A549 (cell line): ENCODE data around the gene CAND2. TPM values are rescaled to one million over a fixed set of nuclear protein-coding genes. Genes with fewer than 3 reads are reported as not detected.

Experiments used
- ATAC-seq, 2 experiments: fragments of 200-7000 bp in 1 of 2; fragments of >200 bp in 1 of 2; cut with Nextera tagmentation in 1 of 2; cut with Tn5 transposase in 1 of 2; 3 replicates each; pipeline versions ENCODE4 v1.8.0 to v1.9.1; 2018 to 2020; ENCODE audit warnings: mild to moderate bottlenecking in 1 of 2, moderate library complexity in 1 of 2
- CTCF ChIA-PET: fragments of 300-600 bp; sonication (Branson Sonifier 250); formaldehyde crosslinking; extraction: SDS; loops from one replicate; lab custom pipeline; 2021; ENCODE audit warnings: antibody characterized with exemption, inconsistent platforms; lab: Yijun Ruan, JAX
- POLR2A ChIA-PET: fragments of 350-600 bp; formaldehyde crosslinking; extraction: SDS; loops from one replicate; lab custom pipeline; 2021; ENCODE audit warnings: antibody characterized with exemption, inconsistent platforms; lab: Yijun Ruan, JAX
- DNase-seq, 2 experiments: peaks; one replicate each; pipeline versions ENCODE4 v3.0.0 to v3.0.0-alpha.2; 2011 to 2016; ENCODE audit warnings: low read depth in 1 of 2, low spot score in 1 of 2
- FAIRE-seq: peaks from 2 replicates; lab custom pipeline; 2011; peaks lifted over from hg19 to GRCh38; lab: Jason Lieb, UNC
- H3K27ac ChIP-seq, 2 experiments: fragments of >200 bp; sonication (Bioruptor Twin); formaldehyde crosslinking; 3 replicates each; pipeline ENCODE4 v1.5.1; 2016 to 2017
- H3K4me1 ChIP-seq: fragments of >200 bp; sonication (Bioruptor Twin); formaldehyde crosslinking; 3 replicates; pipeline ENCODE4 v1.6.1; 2016
- H3K4me2 ChIP-seq: fragments of >200 bp; sonication (Bioruptor Twin); formaldehyde crosslinking; 3 replicates; pipeline ENCODE4 v1.6.1; 2016
- H3K4me3 ChIP-seq: fragments of >200 bp; sonication (Bioruptor Twin); formaldehyde crosslinking; 3 replicates; pipeline ENCODE4 v1.5.1; 2016
- H3K9me3 ChIP-seq: fragments of >200 bp; sonication (Bioruptor Twin); formaldehyde crosslinking; 3 replicates; pipeline ENCODE4 v1.6.1; 2016
- BHLHE40 ChIP-seq: IDR thresholded peaks from 2 replicates; pipeline ENCODE4 v1.6.1; 2012; ENCODE audit warnings: low read depth, low read length, inconsistent platforms
- CBX2 ChIP-seq: fragments of 200-600 bp; sonication (generic); IDR thresholded peaks from 2 replicates; pipeline ENCODE4 v1.6.1; 2016; ENCODE audit warnings: low read depth, mild to moderate bottlenecking, borderline replicate concordance
- CHD2 ChIP-seq: fragments of 150-350 bp; IDR thresholded peaks from 2 replicates; pipeline ENCODE4 v1.6.1; 2014; ENCODE audit warnings: low read length; ENCODE audit not compliant: partially characterized antibody
- EHF ChIP-seq: fragments of 250-450 bp; sonication (Bioruptor Pico); IDR thresholded peaks from 2 replicates; pipeline ENCODE4 v1.5.0; 2020; ENCODE audit warnings: mild to moderate bottlenecking
- EHMT2 ChIP-seq: fragments of 200-600 bp; sonication (generic); IDR thresholded peaks from 2 replicates; pipeline ENCODE4 v1.6.1; 2016; ENCODE audit warnings: antibody characterized with exemption, low read depth, mild to moderate bottlenecking, moderate library complexity
- ESRRA ChIP-seq: fragments of 150-350 bp; IDR thresholded peaks from 2 replicates; pipeline ENCODE4 v1.6.1; 2014; ENCODE audit warnings: mild to moderate bottlenecking, low read length, borderline replicate concordance
- GATA3 ChIP-seq: IDR thresholded peaks from 2 replicates; pipeline ENCODE4 v1.6.1; 2012; ENCODE audit warnings: borderline replicate concordance
- HDAC2 ChIP-seq: fragments of 200-600 bp; sonication (generic); IDR thresholded peaks from 2 replicates; pipeline ENCODE4 v1.6.1; 2016
- HEYL ChIP-seq: fragments of 250-450 bp; sonication (Bioruptor Pico); IDR thresholded peaks from 2 replicates; pipeline ENCODE4 v1.8.0; 2021; ENCODE audit warnings: mild to moderate bottlenecking, moderate library complexity
- HOXA7 ChIP-seq: fragments of 250-450 bp; sonication (Bioruptor Pico); IDR thresholded peaks from 2 replicates; pipeline ENCODE4 v1.5.0; 2020; ENCODE audit warnings: mild to moderate bottlenecking, moderate library complexity
- HOXB5 ChIP-seq: fragments of 250-450 bp; sonication (Bioruptor Pico); IDR thresholded peaks from 2 replicates; pipeline ENCODE4 v1.5.0; 2020; ENCODE audit warnings: mild to moderate bottlenecking, moderate library complexity
- JUN ChIP-seq, 2 experiments: fragments of >200 bp; sonication (Bioruptor Twin); formaldehyde crosslinking; IDR thresholded peaks; 2 replicates in 1 of 2; 3 replicates in 1 of 2; pipeline ENCODE4 v1.6.1; 2016 to 2017
- KDM5A ChIP-seq: fragments of 200-600 bp; sonication (generic); IDR thresholded peaks from 2 replicates; pipeline ENCODE4 v1.6.1; 2016; ENCODE audit warnings: antibody characterized with exemption, mild to moderate bottlenecking
- MAZ ChIP-seq: fragments of 150-350 bp; IDR thresholded peaks from 2 replicates; pipeline ENCODE4 v1.6.1; 2014; ENCODE audit warnings: antibody characterized with exemption, low read depth, low read length, borderline replicate concordance
- MYC ChIP-seq: IDR thresholded peaks from 2 replicates; pipeline ENCODE4 v1.6.1; 2012; ENCODE audit warnings: mild to moderate bottlenecking, inconsistent platforms, low read length, improper control_type of control experiment, borderline replicate concordance
- NFE2L2 ChIP-seq: fragments of 150-350 bp; conservative IDR thresholded peaks from 2 replicates; pipeline ENCODE4 v1.6.1; 2014; ENCODE audit warnings: low read length
- PBX3 ChIP-seq: IDR thresholded peaks from 2 replicates; pipeline ENCODE4 v1.6.1; 2012
- PHF8 ChIP-seq: fragments of 200-600 bp; sonication (generic); IDR thresholded peaks from 2 replicates; pipeline ENCODE4 v1.6.1; 2016; ENCODE audit warnings: low read depth, mild to moderate bottlenecking, antibody characterized with exemption, moderate library complexity, borderline replicate concordance
- POLR2A ChIP-seq: IDR thresholded peaks from 2 replicates; pipeline ENCODE4 v1.6.1; 2012; ENCODE audit warnings: mild to moderate bottlenecking, low read length
- POLR2AphosphoS2 ChIP-seq: conservative IDR thresholded peaks from 2 replicates; pipeline ENCODE4 v1.6.1; 2012; ENCODE audit warnings: low read length, improper control_type of control experiment, inconsistent platforms
- RAD21 ChIP-seq, 2 experiments: fragments of >200 bp in 1 of 2; sonication (Bioruptor Twin) in 1 of 2; formaldehyde crosslinking in 1 of 2; IDR thresholded peaks in 1 of 2; conservative IDR thresholded peaks in 1 of 2; 2 replicates in 1 of 2; 3 replicates in 1 of 2; pipeline ENCODE4 v1.6.1; 2012 to 2018; ENCODE audit warnings: inconsistent platforms in 1 of 2
- RARB ChIP-seq: fragments of 250-450 bp; sonication (Bioruptor Pico); IDR thresholded peaks from 2 replicates; pipeline ENCODE4 v1.8.0; 2021; ENCODE audit warnings: mild to moderate bottlenecking, moderate library complexity
- RNF2 ChIP-seq: fragments of 200-600 bp; sonication (generic); IDR thresholded peaks from 2 replicates; pipeline ENCODE4 v1.6.1; 2016; ENCODE audit warnings: low read depth, mild to moderate bottlenecking, antibody characterized with exemption, moderate library complexity, borderline replicate concordance
- SMC3 ChIP-seq: fragments of >200 bp; sonication (Bioruptor Twin); formaldehyde crosslinking; IDR thresholded peaks from 3 replicates; pipeline ENCODE4 v1.6.1; 2018; ENCODE audit warnings: inconsistent platforms
- SREBF2 ChIP-seq: fragments of 450-650 bp; IDR thresholded peaks from 2 replicates; pipeline ENCODE4 v1.6.1; 2014; ENCODE audit warnings: mild to moderate bottlenecking, moderate library complexity
- TFCP2L1 ChIP-seq: fragments of 250-450 bp; sonication (Bioruptor Pico); IDR thresholded peaks from 2 replicates; pipeline ENCODE4 v1.5.0; 2021; ENCODE audit warnings: mild to moderate bottlenecking
- TP53 ChIP-seq: fragments of 250-450 bp; sonication (Bioruptor Pico); IDR thresholded peaks from 2 replicates; pipeline ENCODE4 v1.5.0; 2021; ENCODE audit warnings: mild to moderate bottlenecking, moderate library complexity
- ZC3H11A ChIP-seq: fragments of 450-650 bp; IDR thresholded peaks from 2 replicates; pipeline ENCODE4 v1.6.1; 2014; ENCODE audit warnings: antibody characterized with exemption, mild to moderate bottlenecking
- ZNF302 ChIP-seq: fragments of 250-450 bp; sonication (Bioruptor Pico); IDR thresholded peaks from 2 replicates; pipeline ENCODE4 v1.9.0; 2021; ENCODE audit warnings: inconsistent platforms, mild to moderate bottlenecking, moderate library complexity
- ZSCAN20 ChIP-seq: fragments of 250-450 bp; sonication (Bioruptor Pico); IDR thresholded peaks from 2 replicates; pipeline ENCODE4 v1.8.0; 2022; ENCODE audit warnings: mild to moderate bottlenecking, moderate library complexity
- WGBS: methylation state at CpG from one replicate; pipeline ENCODE4 v1.1.6; 2017; ENCODE audit errors: missing lambda C conversion rate; 5-methylcytosine and 5-hydroxymethylcytosine counted together
- polyA plus RNA-seq, 4 experiments: library from polyadenylated mRNA; depleted of rRNA in 3 of 4; stranded (reverse); fragments of >200 nt; fragmentation: RNase III in 1 of 4; extraction: RNeasy Plus Mini Kit Qiagen cat#74134 plus additional on column Dnase treatment in 1 of 4; gene quantifications; 2 replicates in 3 of 4; 3 replicates in 1 of 4; pipeline ENCODE4 v1.2.3, GENCODE V29; 2011 to 2017
- TF ChIP-seq, protein P1 (sequence below): fragments of >200 bp; sonication (Bioruptor Twin); formaldehyde crosslinking; IDR thresholded peaks from 3 replicates; pipeline ENCODE4 v1.6.1; 2016
- TF ChIP-seq, protein P2 (sequence below): IDR thresholded peaks from 2 replicates; pipeline ENCODE4 v1.6.1; 2012
- TF ChIP-seq, protein P3 (sequence below): fragments of 450-650 bp; IDR thresholded peaks from 2 replicates; pipeline ENCODE4 v1.6.1; 2014; ENCODE audit warnings: antibody characterized with exemption

CAND2 gene
- polyA plus RNA-seq, 2 of the 4 experiments (the other 2 are of a cell fraction) = 0.72 to 0.84 TPM

DNA sequence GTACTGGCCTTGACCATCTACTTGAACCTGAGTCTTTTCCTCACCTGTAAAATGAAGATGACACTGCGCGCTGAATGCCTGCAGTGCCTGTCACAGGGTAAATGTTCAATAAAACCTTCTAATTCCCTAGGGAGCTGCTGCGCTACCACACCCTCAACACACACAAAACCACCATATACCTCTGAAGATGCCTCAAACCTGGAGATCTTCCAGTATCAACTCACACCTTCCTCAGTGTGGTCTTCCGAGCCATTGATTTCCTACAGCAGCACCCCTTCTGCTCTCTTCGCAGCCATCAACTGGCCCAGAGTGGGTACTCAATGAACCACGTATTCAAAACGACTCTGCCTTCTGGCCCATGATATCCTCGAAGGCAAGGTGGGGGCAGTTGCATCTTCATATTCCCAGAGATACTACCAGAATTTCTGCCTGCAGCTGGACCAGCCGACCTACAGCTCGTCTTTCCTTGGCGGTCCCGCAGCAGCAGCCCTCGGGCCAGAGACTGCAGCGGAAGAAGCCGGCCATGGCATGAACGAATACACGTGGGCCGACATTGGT, 44.2 kb downstream of the CAND2 start:
- peak; percentile 35 to 52; a peak in 3 of 6 replicates for ATAC-seq
- CTCF ChIA-PET = interaction anchor here (0.7 to 3.5 kb wide), 14 partner anchors 9 to 51 kb away, joined by 3 to 47 read pairs (median 8); no protein-coding TSS in a partner anchor
- peak overlapping the region; percentile 95 to 97 for H3K27ac ChIP-seq
- TF ChIP-seq TFCP2L1 (CRISPR knock-in tag) = peak; percentile 18; the same call in 1 of the 2 replicates
- no peak for TF ChIP-seq POLR2A
- TF ChIP-seq, all 56 proteins: peak for 1
- Histone ChIP-seq H3K4me2 (peak overlapping the region; percentile 84), H3K4me1 (peaks cover 33% of the 10 kb centered on the region), H3K4me3 (peak overlapping the region; percentile 98), H3K9me3 (no peaks in the 10 kb centered on the region)
- FAIRE-seq = no peak
- WGBS = 6% methylated on average over 18 of the region's 18 CpGs
- POLR2A ChIA-PET = interaction anchor here (1.4 to 2.4 kb wide), 3 partner anchors 8 to 77 kb away, joined by 4 to 20 read pairs (median 12); no protein-coding TSS in a partner anchor
- no peak for DNase-seq

GRCh38 chr3:12841149-12841969, 44.9 kb downstream of the CAND2 start, which contains the start of gene RPL32:
Gene RPL32, minus strand, starts transcription at chr3:12841565. Its CDS starts 1,328 bp downstream, at chr3:12840237.
- peak within 1 kb of the TSS; percentile 84 for H3K4me2 ChIP-seq
- ChIA-PET CTCF (interaction anchor here (0.5 to 3.5 kb wide), 36 partner anchors 10 to 709 kb away, joined by 3 to 47 read pairs (median 4); no protein-coding TSS in a partner anchor), POLR2A (interaction anchor here (0.5 to 2.4 kb wide), 16 partner anchors 8 to 1241 kb away, joined by 3 to 20 read pairs (median 4); no protein-coding TSS in a partner anchor)
- WGBS = 2% methylated on average over 32 of the region's 43 CpGs
- ATAC-seq = peak; percentile 88 to 94
- H3K4me1 ChIP-seq = peaks cover 33% of the 10 kb centered on the region
- peak within 1 kb of the TSS; percentile 98 for H3K4me3 ChIP-seq
- peak; percentile 84 to 96 for DNase-seq
- peak within 1 kb of the TSS; percentile 95 to 97 for H3K27ac ChIP-seq
- no peak for FAIRE-seq
- no peaks in the 10 kb centered on the region for H3K9me3 ChIP-seq
- no peak for TF ChIP-seq CHD2
- TF ChIP-seq, protein P1, sequence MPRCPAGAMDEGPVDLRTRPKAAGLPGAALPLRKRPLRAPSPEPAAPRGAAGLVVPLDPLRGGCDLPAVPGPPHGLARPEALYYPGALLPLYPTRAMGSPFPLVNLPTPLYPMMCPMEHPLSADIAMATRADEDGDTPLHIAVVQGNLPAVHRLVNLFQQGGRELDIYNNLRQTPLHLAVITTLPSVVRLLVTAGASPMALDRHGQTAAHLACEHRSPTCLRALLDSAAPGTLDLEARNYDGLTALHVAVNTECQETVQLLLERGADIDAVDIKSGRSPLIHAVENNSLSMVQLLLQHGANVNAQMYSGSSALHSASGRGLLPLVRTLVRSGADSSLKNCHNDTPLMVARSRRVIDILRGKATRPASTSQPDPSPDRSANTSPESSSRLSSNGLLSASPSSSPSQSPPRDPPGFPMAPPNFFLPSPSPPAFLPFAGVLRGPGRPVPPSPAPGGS = peak; percentile 94; the same call in 2 of the 3 replicates
- peak; percentile 97 for TF ChIP-seq PHF8
- TF ChIP-seq NFE2L2 = no peak
- no peak for TF ChIP-seq TFCP2L1 (CRISPR knock-in tag)
- TF ChIP-seq RARB (CRISPR knock-in tag) = peak; percentile 21
- no peak for TF ChIP-seq EHF (CRISPR knock-in tag)
- no peak for TF ChIP-seq ZSCAN20 (CRISPR knock-in tag)
- TF ChIP-seq SMC3 = peak; percentile 33; the same call in 2 of the 3 replicates
- no peak for TF ChIP-seq EHMT2
- no peak for TF ChIP-seq MAZ
- no peak for TF ChIP-seq ESRRA
- no peak for TF ChIP-seq HEYL (CRISPR knock-in tag)
- peak; percentile 90; the same call in 1 of the 2 replicates for TF ChIP-seq MYC
- no peak for TF ChIP-seq HOXB5
- TF ChIP-seq, protein P2, sequence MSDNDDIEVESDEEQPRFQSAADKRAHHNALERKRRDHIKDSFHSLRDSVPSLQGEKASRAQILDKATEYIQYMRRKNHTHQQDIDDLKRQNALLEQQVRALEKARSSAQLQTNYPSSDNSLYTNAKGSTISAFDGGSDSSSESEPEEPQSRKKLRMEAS = peak; percentile 98
- TF ChIP-seq RAD21 (conservative IDR thresholded peaks at IDR 0.05 in 1 of 2, IDR thresholded peaks at IDR 0.05 in 1 of 2) = no peak; a peak in 1 of 5 replicates
- TF ChIP-seq ZNF302 (CRISPR knock-in tag) = no peak
- no peak for TF ChIP-seq PBX3
- TF ChIP-seq CBX2 = no peak
- no peak for TF ChIP-seq ZC3H11A
- 0 out of 2 replicates have a peak, but pooled peaks have one; percentile 17 for TF ChIP-seq KDM5A
- no peak for TF ChIP-seq POLR2AphosphoS2
- TF ChIP-seq BHLHE40 = no peak
- 0 out of 2 replicates have a peak, but pooled peaks have one; percentile 11 for TF ChIP-seq HOXA7
- 0 out of 2 replicates have a peak, but pooled peaks have one; percentile 14 for TF ChIP-seq TP53 (CRISPR knock-in tag)
- TF ChIP-seq RNF2 = no peak
- no peak; the same call in 1 of the 2 replicates for TF ChIP-seq GATA3
- no peak for TF ChIP-seq HDAC2
- TF ChIP-seq SREBF2 = no peak
- TF ChIP-seq, protein P3, sequence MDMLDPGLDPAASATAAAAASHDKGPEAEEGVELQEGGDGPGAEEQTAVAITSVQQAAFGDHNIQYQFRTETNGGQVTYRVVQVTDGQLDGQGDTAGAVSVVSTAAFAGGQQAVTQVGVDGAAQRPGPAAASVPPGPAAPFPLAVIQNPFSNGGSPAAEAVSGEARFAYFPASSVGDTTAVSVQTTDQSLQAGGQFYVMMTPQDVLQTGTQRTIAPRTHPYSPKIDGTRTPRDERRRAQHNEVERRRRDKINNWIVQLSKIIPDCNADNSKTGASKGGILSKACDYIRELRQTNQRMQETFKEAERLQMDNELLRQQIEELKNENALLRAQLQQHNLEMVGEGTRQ = no peak
- TF ChIP-seq JUN (IDR thresholded peaks at IDR 0.05) = peak; percentile 91 to 98; a peak in 4 of 5 replicates
